ENCODE results near the gene EEF1B2.
"Not testable (repeated sequence)": the region's sequence is repeated elsewhere in the genome, so short reads cannot be mapped to it uniquely, and the experiment has no call there.

EEF1B2 gene

GRCh38 chr2:206203331-206203730, 43.6 kb downstream of the EEF1B2 start:
- no peak for FAIRE-seq
- DNase-seq (ENCODE audit: insufficient read length, low spot score): no peak
- no peak for TF ChIP-seq CTCF (IDR thresholded peaks at IDR 0.05; ENCODE audit: insufficient read depth, missing control alignments)

GRCh38 chr2:206204710-206205109, 45.0 kb downstream of the EEF1B2 start:
- DNase-seq (ENCODE audit: insufficient read length, low spot score): no peak
- FAIRE-seq: no peak
- TF ChIP-seq CTCF (IDR thresholded peaks at IDR 0.05; ENCODE audit: insufficient read depth, missing control alignments): no peak

- not testable (repeated sequence) for FAIRE-seq; DNase-seq (ENCODE audit: insufficient read length, low spot score)
Measured at GRCh38 chr2:206207316-206207715, 47.6 kb downstream of the EEF1B2 start.

- FAIRE-seq (no peak), DNase-seq (ENCODE audit: insufficient read length, low spot score) (no peak)
- no peak for TF ChIP-seq CTCF (IDR thresholded peaks at IDR 0.05; ENCODE audit: insufficient read depth, missing control alignments)
Measured at GRCh38 chr2:206208900-206209299, 49.2 kb downstream of the EEF1B2 start.

GRCh38 chr2:206211657-206212255, 52.1 kb downstream of the EEF1B2 start:
- no peak for FAIRE-seq
- TF ChIP-seq CTCF (IDR thresholded peaks at IDR 0.05; ENCODE audit: insufficient read depth, missing control alignments): no peak
- DNase-seq (ENCODE audit: insufficient read length, low spot score): no peak

Measured in D721Med (cell line).